AG04449 (cell line): Measurements from ENCODE around the gene ABHD15.

Experiments
- CTCF ChIA-PET: fragments of 350-600 bp; formaldehyde crosslinking; extraction: SDS; loops from one replicate; lab custom pipeline; 2021; ENCODE audit warnings: antibody characterized with exemption; lab: Yijun Ruan, JAX
- POLR2A ChIA-PET: fragments of 400-600, 350-600 bp; formaldehyde crosslinking; extraction: SDS; loops from one replicate; lab custom pipeline; 2020; ENCODE audit warnings: antibody characterized with exemption, inconsistent platforms; lab: Yijun Ruan, JAX
- DNase-seq: peaks from one replicate; pipeline ENCODE4 v3.0.0-alpha.2; 2010; ENCODE audit warnings: low read depth, low spot score
- H3K4me3 ChIP-seq: 2 replicates; pipeline ENCODE4 v1.5.1; 2011; ENCODE audit warnings: low read depth, mild to moderate bottlenecking, control low read depth, low read length
- TF ChIP-seq, protein P1 (sequence below): IDR thresholded peaks from one replicate; pipeline ENCODE4 v1.5.1; 2011; ENCODE audit warnings: mild to moderate bottlenecking, moderate library complexity, low read length, control low read depth, inconsistent platforms; ENCODE audit not compliant: insufficient read depth; ENCODE audit errors: missing control alignments

ABHD15 gene

GRCh38 chr17:29588562-29589411 is 21.9 kb upstream of the ABHD15 start:
- POLR2A ChIA-PET = interaction anchor here (1.0 to 1.7 kb wide), 4 partner anchors 13 to 51 kb away, joined by 3 to 5 read pairs (median 4); no protein-coding TSS in a partner anchor
- H3K4me3 ChIP-seq = peak overlapping the region; percentile 82
- DNase-seq = no peak
- CTCF ChIA-PET = interaction anchor here (1.0 to 20.8 kb wide), 10 partner anchors 8 to 342 kb away, joined by 3 to 210 read pairs (median 8); partner anchors contain the start of genes ABHD15, SSH2 and TP53I13
- TF ChIP-seq, protein P1, sequence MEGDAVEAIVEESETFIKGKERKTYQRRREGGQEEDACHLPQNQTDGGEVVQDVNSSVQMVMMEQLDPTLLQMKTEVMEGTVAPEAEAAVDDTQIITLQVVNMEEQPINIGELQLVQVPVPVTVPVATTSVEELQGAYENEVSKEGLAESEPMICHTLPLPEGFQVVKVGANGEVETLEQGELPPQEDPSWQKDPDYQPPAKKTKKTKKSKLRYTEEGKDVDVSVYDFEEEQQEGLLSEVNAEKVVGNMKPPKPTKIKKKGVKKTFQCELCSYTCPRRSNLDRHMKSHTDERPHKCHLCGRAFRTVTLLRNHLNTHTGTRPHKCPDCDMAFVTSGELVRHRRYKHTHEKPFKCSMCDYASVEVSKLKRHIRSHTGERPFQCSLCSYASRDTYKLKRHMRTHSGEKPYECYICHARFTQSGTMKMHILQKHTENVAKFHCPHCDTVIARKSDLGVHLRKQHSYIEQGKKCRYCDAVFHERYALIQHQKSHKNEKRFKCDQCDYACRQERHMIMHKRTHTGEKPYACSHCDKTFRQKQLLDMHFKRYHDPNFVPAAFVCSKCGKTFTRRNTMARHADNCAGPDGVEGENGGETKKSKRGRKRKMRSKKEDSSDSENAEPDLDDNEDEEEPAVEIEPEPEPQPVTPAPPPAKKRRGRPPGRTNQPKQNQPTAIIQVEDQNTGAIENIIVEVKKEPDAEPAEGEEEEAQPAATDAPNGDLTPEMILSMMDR = no peak

- peak overlapping the region; percentile 82 for H3K4me3 ChIP-seq
- ChIA-PET POLR2A (interaction anchor here (0.7 to 1.7 kb wide), 5 partner anchors 12 to 438 kb away, joined by 3 to 5 read pairs (median 3); no protein-coding TSS in a partner anchor), CTCF (interaction anchor here (1.2 to 20.8 kb wide), 9 partner anchors 10 to 343 kb away, joined by 3 to 210 read pairs (median 9); partner anchors contain the start of genes ABHD15, SSH2 and TP53I13)
- DNase-seq = no peak
- TF ChIP-seq, protein P1 = no peak
These were observed 21.3 kb upstream of the ABHD15 start for GRCh38 chr17:29588017-29588561.

DNA sequence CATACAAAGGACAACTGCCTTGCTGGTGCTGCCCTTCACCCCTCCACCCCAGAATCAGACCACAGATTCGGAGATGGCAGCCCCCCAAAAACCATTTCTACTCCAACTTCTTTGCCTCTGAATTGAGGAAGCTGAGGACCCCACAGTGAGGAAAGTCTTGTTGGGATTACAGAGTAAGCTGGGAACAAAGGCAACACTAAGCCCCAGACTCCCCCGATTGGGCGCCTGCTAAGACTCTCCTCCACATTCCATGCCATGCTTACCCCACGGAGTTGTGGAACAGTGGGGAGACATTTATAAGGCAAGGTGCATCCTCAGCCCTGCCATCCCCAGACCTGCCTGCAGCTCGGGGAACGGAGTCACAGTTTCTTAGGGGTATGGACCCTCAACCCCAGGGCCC is 20.8 kb upstream of the ABHD15 start:
- POLR2A ChIA-PET = interaction anchor here (0.7 to 1.7 kb wide), 3 partner anchors 11 to 439 kb away, joined by 3 to 5 read pairs (median 4); no protein-coding TSS in a partner anchor
- CTCF ChIA-PET = interaction anchor here (1.2 to 20.8 kb wide), 9 partner anchors 10 to 343 kb away, joined by 3 to 210 read pairs (median 9); partner anchors contain the start of genes ABHD15, SSH2 and TP53I13
- peak overlapping the region; percentile 82 for H3K4me3 ChIP-seq
- TF ChIP-seq, protein P1 = no peak
- no peak for DNase-seq

DNA sequence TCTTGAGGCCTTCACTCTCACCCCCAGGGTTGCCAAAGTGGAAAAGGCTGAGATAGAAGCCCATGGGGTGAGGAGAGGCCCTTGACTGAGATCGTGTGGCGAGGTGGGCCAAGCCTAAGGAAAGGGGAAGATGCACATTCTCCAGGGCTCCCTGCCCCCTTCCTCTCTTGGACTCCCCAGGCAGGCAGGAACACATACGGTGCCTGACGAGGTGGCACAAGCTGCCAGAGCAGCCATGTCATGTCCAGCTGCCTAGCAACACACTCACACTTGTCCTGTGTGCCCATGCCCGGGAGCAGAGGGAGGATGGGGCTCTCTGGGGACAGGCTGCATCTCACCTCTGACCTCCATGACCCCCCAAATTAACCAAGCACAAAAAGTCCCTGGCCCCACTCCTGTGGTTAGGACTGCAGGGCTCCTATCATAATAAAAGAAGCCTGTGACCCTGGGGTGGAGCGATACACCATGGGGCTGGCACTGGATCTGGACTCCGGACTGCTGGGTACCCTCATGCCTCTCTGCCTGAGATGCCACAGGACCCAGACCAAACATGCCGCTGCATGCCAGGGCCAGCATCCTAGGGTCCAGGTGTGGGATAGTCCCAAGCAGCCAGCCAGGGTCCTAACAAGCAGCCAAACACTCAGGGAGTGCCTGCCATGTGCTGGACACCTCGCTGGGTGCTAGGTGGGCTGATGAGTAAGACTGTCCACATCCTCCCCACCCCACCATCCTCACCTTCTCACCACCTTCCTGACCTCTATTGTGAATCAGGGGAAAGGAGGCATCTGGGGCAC is 20.0 kb upstream of the ABHD15 start:
- TF ChIP-seq, protein P1 = no peak
- DNase-seq = no peak
- peak overlapping the region; percentile 25 for H3K4me3 ChIP-seq
- POLR2A ChIA-PET = interaction anchor here (1.2 kb wide), 1 partner anchor 53 kb away, joined by 4 read pairs; no protein-coding TSS in a partner anchor
- CTCF ChIA-PET = interaction anchor here (1.4 to 20.8 kb wide), 10 partner anchors 9 to 344 kb away, joined by 3 to 210 read pairs (median 12); partner anchors contain the start of genes ABHD15, SSH2 and TP53I13

- ChIA-PET POLR2A (no interaction called here), CTCF (interaction anchor here (1.1 to 20.8 kb wide), 4 partner anchors 14 to 215 kb away, joined by 4 to 210 read pairs (median 83); partner anchors contain the start of genes ABHD15 and TP53I13)
- TF ChIP-seq, protein P1 = peak; percentile 16
- H3K4me3 ChIP-seq = no peak overlapping the region
- no peak for DNase-seq
These were observed 18.4 kb upstream of the ABHD15 start for GRCh38 chr17:29585080-29585751.
